HG03039 (cell line): Measurements from ENCODE around the gene ZNF511.

Source experiments
- ATAC-seq: cut with Tn5 transposase; IDR thresholded peaks from one replicate; pipeline ENCODE4 v1.9.1; 2021; ENCODE audit warnings: mild to moderate bottlenecking, moderate library complexity; ENCODE audit not compliant: unreplicated experiment

The ZNF511 gene

GRCh38 chr10:133274751-133275683 is 33.7 kb upstream of the ZNF511 start:
- ATAC-seq: peak; percentile 31

GRCh38 chr10:133275684-133276092 is 33.0 kb upstream of the ZNF511 start:
- ATAC-seq: peak; percentile 22

DNA sequence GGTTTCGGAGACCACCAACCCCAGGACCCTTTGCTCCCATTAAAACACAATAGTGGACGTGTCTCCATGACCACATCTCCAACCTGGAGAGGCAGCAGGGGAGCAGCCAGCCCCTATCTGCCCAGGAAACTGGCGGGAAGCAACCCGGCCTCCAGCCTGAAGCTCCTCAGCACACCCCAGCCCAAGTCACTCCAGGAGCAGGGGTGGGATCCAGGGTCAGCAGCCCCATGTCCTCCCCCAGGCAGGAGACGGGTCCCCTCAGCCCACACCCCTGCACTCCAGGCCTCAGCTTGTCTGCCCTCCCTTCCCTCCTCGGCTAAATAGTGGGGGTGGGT is 32.6 kb upstream of the ZNF511 start:
- ATAC-seq: no peak

DNA sequence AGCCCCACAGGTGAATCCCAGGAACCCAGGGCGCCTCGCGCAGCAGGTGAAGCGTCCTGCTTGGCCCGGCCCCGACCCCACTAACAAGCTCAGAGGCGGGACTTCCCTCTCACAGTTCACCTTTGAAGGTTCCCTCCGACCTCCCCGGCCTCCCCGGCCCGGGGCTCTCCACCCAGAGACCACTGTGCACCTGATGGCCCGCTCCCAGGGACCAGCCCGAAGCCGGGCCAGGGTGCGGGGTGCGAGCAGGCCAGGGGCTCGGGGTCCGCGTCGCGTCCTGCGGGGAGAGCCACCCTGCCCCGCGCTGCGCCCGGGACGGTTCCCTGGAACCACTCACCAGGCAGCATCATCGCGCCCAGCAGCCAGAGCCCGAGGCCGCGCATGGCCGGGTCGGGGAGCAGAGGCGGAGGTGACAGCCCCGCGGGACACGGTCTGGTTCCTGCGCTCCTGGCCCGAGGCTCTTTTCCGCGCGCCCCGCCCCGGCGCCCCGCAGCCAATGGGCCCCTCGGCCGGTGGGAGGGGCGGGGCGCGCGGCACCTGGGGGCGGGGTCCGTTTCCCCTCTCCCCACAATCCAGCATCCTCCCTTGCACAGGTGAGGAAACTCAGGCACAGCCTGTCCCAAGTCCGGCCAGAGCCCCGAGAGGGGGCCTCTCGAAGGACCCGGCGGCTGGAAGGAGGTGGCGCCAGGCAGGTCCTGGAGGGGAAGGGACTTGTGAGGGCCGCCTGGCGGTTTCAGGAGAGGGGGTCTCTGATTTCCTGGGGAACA is 32.1 kb upstream of the ZNF511 start, which contains the start of gene ADAM8:
ADAM8 (minus strand) TSS at position 434 of the 767 bp plus-strand sequence; CDS start at position 383, 51 bp downstream.
- peak; percentile 41 for ATAC-seq

GRCh38 chr10:133277277-133277992 is 31.3 kb upstream of the ZNF511 start:
- ATAC-seq: no peak

DNA sequence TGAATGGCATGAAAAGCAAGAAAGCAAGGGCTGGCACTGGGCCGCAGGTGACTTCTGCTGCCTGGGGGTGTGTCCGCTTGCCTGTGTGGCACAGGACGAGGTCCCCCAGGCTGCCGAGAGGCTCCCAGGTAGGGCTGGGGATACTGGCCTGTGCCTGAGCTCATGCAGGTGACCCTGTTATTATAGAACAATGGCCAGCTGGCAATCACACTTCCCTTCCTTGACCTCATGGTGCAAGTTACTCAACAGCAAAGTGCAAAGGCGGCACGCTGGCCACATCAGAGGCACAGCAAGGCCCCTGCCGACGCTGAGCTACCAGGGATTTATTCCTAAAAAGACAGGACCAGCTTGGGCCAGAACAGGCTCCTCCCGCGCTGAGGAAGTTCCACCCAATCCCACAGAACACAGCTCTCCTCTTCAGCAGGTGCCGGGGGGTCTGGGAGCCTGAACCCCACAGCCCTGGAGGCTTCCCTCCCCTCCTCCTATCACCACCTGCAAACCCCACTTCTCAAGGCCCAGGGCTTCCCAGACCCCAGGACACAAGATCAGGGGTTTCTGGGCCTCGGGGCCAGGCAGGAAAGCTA is 30.6 kb upstream of the ZNF511 start:
- no peak for ATAC-seq

GRCh38 chr10:133278577-133279265 is 30.0 kb upstream of the ZNF511 start:
- ATAC-seq: no peak

- no peak for ATAC-seq
Observed at GRCh38 chr10:133279326-133280226, 29.1 kb upstream of the ZNF511 start.

DNA sequence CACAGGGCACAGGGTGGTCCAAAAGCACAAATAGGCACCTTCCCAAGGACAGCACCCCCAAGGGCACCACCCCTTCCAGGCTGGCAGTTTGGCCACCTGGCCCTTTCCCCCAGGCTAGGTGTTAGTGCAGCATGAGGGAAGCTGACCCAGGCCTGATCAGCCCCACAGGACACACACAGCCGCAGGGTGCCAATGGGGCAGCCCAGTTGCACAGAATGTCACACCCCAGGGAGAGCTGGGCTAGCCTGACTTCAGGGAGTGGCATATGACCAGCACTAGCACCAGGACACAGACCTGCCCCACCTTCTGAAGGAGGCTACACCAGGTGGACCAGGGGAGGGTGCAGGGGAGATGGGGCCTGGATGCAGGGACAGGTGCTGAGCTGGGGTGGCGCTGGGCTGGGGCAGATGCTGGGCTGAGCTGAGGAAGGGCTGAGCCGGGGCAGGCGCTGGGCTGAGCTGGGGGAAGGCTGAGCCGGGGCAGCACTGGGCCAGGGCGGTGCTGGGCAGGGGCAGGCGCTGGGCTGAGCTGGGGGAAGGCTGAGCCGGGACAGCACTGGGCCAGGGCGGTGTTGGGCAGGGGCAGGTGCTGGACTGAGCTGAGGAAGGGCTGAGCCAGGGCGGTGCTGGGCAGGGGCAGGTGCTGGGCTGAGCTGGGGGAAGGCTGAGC is 28.2 kb upstream of the ZNF511 start:
- no peak for ATAC-seq

GRCh38 chr10:133281084-133281483 is 27.6 kb upstream of the ZNF511 start:
- ATAC-seq: no peak

DNA sequence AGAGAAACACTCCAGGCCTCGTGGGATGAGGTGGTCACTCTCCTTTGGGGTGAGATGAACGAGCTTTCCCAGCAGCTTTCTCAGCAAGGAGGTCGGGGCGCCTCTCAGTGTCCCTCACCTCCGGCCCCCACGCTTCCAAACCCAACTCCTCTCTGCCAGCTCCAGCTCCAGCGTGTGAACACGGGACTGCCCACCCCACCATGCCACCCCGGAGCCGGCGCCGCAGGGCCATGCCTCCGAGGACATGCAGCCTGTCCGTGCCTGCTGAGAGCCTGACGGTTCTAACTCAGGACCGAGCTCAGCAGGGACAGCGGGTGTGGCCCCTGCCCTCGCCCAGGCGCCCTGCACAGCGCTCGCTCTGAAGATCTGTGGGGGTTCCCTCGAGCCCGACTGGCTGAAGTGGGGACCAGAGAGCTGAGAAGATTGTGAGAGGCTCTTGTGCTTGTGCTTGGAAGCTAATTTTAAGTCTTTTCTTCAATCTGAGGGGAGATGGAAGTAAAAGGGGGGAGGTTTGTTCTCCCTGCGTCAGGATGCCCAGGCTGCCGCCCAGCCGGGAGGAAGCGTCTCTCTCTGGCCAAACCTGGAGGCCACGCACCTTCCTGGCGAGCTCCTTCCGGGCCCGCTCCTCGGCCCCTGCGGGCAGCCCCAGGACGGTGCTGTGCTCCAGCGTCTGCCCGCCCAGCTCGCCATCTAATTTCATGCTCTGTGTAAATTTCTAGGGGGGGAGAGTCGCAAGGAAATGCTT is 26.9 kb upstream of the ZNF511 start:
- no peak for ATAC-seq

DNA sequence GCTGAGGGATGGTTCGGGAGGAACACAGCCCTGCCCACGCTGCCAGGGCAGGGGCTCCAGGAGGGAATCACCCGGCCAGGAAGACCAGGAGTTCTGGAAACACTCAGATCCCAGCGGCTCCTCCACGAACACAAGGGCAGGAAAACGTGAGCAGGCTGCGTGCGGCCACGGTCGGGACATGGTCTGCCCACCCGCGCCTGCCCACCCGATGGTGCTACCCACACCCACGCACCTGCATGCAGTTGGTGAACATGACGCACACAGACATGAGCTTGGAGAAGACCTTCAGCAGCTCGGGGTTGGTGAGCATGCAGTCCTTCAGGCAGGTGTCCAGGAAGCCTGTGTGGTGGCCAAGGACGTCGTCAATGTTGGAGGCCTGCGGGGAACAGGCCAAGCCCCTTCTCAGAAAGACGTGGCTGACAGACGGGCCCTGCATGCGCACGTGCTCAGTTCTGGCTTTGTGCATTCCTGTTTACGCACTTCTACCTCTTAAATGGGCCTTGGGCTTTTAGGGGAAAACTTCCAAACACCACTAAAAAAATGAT is 25.8 kb upstream of the ZNF511 start:
- ATAC-seq: no peak

DNA sequence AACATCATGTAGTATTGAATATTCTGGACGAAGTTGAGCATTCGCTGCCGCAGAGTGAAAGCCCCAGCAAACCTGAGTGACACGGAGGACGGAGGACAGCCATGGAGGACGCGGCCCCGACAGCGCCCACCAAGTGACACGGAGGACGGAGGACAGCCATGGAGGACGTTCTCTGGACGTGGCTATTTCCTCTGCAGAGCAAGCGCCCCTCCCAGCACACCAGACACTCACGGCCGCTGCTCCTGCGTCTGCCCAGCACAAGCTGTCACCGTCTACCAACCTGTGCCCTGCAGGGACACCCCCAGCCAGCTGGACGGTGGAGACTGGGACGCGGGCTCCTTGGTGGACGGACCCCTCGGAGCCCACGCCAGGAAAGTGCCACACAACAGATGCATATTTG is 24.8 kb upstream of the ZNF511 start:
- no peak for ATAC-seq

- no peak for ATAC-seq
Observed at GRCh38 chr10:133285217-133285616, 23.5 kb upstream of the ZNF511 start.

DNA sequence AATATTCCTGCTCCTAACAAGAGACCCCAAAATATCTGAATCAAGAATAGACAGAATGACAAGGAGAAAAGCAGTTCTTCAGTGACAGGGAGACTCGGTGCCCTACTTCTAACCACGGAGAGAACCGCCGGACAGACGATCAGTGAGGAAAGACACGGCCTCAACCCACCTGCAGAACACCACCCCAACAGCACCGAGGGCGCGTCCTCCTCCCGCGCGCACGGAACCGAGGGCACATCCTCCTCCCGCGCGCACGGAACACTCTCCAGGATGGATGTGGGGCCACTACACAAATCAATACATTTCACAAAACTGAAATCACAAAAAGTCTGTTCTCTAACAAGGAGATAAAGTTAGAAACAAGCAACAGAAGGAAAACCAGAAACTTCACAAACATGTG is 22.3 kb upstream of the ZNF511 start:
- ATAC-seq: no peak

DNA sequence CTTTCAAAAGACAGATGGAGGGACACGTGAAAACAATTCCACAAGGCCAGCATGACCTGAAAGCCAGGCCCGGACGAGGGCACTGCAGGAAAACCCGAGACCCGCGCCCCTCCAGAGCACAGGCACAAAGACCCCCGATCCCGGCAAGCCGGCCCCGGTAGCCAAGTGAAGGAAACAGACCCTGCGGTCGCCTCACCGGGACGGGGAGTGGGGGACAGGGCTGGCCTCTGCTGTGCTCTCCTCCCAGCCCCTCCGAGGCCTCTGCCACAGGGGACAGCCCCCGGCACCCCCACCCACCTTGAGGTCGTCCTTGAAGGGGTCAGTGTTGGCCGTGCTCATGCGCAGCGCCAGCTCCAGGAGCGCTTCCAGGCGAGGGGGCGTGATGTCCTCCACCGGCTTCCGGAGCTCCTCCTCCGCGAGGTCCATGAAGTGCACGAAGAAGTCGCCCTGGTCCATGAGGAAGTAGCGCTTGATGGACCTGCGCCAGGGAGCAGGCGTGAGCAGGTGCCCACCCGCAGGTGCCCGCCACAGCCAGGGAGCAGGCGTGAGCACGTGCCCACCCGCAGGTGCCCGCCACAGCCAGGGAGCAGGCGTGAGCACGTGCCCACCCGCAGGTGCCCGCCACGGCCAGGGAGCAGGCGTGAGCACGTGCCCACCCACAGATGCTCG is 20.7 kb upstream of the ZNF511 start:
- ATAC-seq: no peak

DNA sequence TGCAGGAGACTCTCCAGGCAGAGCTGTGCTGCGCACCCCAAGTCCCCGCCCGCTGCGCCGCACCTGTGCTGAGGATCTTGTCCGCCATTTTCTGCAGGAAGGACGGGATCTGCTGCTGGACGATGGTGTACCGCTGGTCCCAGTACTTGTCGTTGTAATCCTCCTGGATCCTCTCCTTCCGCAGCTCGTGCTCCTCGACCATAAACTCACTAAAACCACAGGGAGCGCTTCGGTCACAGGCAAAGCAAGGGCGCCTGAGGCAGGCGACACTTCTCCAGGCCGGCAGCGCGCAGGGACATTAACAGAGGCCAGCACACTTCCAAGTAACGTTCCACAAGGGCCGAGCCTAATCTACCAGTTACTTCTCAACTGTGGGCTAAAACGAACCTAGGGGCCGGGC is 19.0 kb upstream of the ZNF511 start:
- no peak for ATAC-seq
